ENCODE results near the gene SH3PXD2A.

SH3PXD2A gene

GRCh38 chr10:103879409-103879808, 24.0 kb upstream of the SH3PXD2A start:
- ATAC-seq (no peak), DNase-seq (no peak)

- ATAC-seq = no peak
- DNase-seq = no peak
Observed at GRCh38 chr10:103877861-103878260, 22.5 kb upstream of the SH3PXD2A start.

GRCh38 chr10:103876155-103876554, 20.8 kb upstream of the SH3PXD2A start:
- DNase-seq (no peak), ATAC-seq (no peak)

- no peak for ATAC-seq
- no peak for DNase-seq
Observed at GRCh38 chr10:103874730-103875129, 19.4 kb upstream of the SH3PXD2A start.

- no peak for ATAC-seq
Observed at GRCh38 chr10:103872137-103872931, 17.0 kb upstream of the SH3PXD2A start.

GRCh38 chr10:103871006-103871405, 15.6 kb upstream of the SH3PXD2A start:
- ATAC-seq = no peak

More at GRCh38 chr10:103872137-103872931, 17.0 kb upstream of the SH3PXD2A start:
- DNase-seq = no peak

GRCh38 chr10:103870516-103870915, 15.1 kb upstream of the SH3PXD2A start:
- ATAC-seq (no peak), DNase-seq (no peak)

More at GRCh38 chr10:103871006-103871405, 15.6 kb upstream of the SH3PXD2A start:
- DNase-seq = no peak

GRCh38 chr10:103869336-103869735, 14.0 kb upstream of the SH3PXD2A start:
- DNase-seq = no peak
- no peak for ATAC-seq

- no peak for DNase-seq
- no peak for ATAC-seq
Observed at GRCh38 chr10:103868200-103868599, 12.8 kb upstream of the SH3PXD2A start.

- ATAC-seq (no peak), DNase-seq (no peak)
Observed at GRCh38 chr10:103861505-103861904, 6.1 kb upstream of the SH3PXD2A start.

- ATAC-seq = peak; percentile 52
- DNase-seq = peak; percentile 55
Observed at GRCh38 chr10:103859161-103860086, 4.0 kb upstream of the SH3PXD2A start.

GRCh38 chr10:103858360-103858759, 3.0 kb upstream of the SH3PXD2A start:
- no peak for ATAC-seq
- no peak for DNase-seq

GRCh38 chr10:103856797-103857170, 1.4 kb upstream of the SH3PXD2A start:
- DNase-seq = no peak
- no peak for ATAC-seq

GRCh38 chr10:103855852-103856796, 748 bp upstream of the SH3PXD2A start:
- DNase-seq (no peak), ATAC-seq (no peak)

- peak; percentile 15 for DNase-seq
- peak; percentile 10 for ATAC-seq
Observed at GRCh38 chr10:103854686-103855391, 537 bp downstream of the SH3PXD2A start.

- no peak for DNase-seq
- no peak for ATAC-seq
Observed at GRCh38 chr10:103854265-103854685, 1.1 kb downstream of the SH3PXD2A start.

GRCh38 chr10:103853428-103854264, 1.7 kb downstream of the SH3PXD2A start:
- DNase-seq = no peak
- no peak for ATAC-seq

- ATAC-seq = no peak
- DNase-seq = no peak
Observed at GRCh38 chr10:103852856-103853255, 2.5 kb downstream of the SH3PXD2A start.

GRCh38 chr10:103852189-103852711, 3.1 kb downstream of the SH3PXD2A start:
- DNase-seq = no peak
- ATAC-seq = no peak

- no peak for ATAC-seq
Observed at GRCh38 chr10:103851261-103851660, 4.1 kb downstream of the SH3PXD2A start.

More at GRCh38 chr10:103851261-103851660, 4.1 kb downstream of the SH3PXD2A start:
- DNase-seq = no peak
